Spleen (tissue), 11 donors: ENCODE data around the gene RAD9A. TPM values are rescaled to one million over a fixed set of nuclear protein-coding genes. Genes with fewer than 3 reads are reported as not detected.

Experiments used
- DNase-seq: peaks from one replicate; pipeline ENCODE4 v3.0.0-alpha.2; 2020
- H3K27ac ChIP-seq, 8 donors: fragments of 200-600 bp; sonication (generic) in 7 of 8; 1 replicate in 4 of 8; 2 replicates in 4 of 8; pipeline versions ENCODE4 v1.5.0 to v1.8.0; 2016 to 2021; ENCODE audit warnings: inconsistent platforms in 4 of 8, mild to moderate bottlenecking in 4 of 8, moderate library complexity in 1 of 8
- H3K27me3 ChIP-seq, 7 donors: fragments of 200-600 bp; sonication (generic) in 6 of 7; replicated peaks in 1 of 7; 1 replicate in 4 of 7; 2 replicates in 3 of 7; pipeline versions ENCODE4 v1.5.0 to v1.8.0; 2016 to 2021; ENCODE audit warnings: inconsistent platforms in 3 of 7, mild to moderate bottlenecking in 1 of 7
- H3K36me3 ChIP-seq, 6 donors: fragments of 200-600 bp; sonication (generic) in 5 of 6; 1 replicate in 4 of 6; 2 replicates in 2 of 6; pipeline versions ENCODE4 v1.5.0 to v1.8.0; 2016 to 2021; ENCODE audit warnings: inconsistent platforms in 2 of 6
- H3K4me1 ChIP-seq, 6 donors: fragments of 200-600 bp; sonication (generic) in 5 of 6; 1 replicate in 3 of 6; 2 replicates in 3 of 6; pipeline versions ENCODE4 v1.5.0 to v1.8.0; 2016 to 2021; ENCODE audit warnings: inconsistent platforms in 3 of 6
- H3K4me3 ChIP-seq, 8 donors: fragments of 200-600 bp; sonication (generic) in 7 of 8; 1 replicate in 4 of 8; 2 replicates in 4 of 8; pipeline versions ENCODE4 v1.5.0 to v1.8.0; 2016 to 2021; ENCODE audit warnings: inconsistent platforms in 4 of 8, mild to moderate bottlenecking in 4 of 8, moderate library complexity in 2 of 8
- H3K9me3 ChIP-seq, 8 donors: fragments of 200-600 bp; sonication (generic) in 7 of 8; 1 replicate in 4 of 8; 2 replicates in 4 of 8; pipeline versions ENCODE4 v1.5.0 to v1.8.0; 2016 to 2021; ENCODE audit warnings: inconsistent platforms in 4 of 8
- POLR2A ChIP-seq, 3 donors: fragments of 450-650 bp; IDR thresholded peaks; one replicate each; pipeline ENCODE4 v1.5.1; 2017; ENCODE audit warnings: antibody characterized with exemption in 3 of 3, mild to moderate bottlenecking in 1 of 3
- POLR2AphosphoS5 ChIP-seq, 3 donors: sonication (generic); formaldehyde crosslinking; IDR thresholded peaks; one replicate each; pipeline ENCODE4 v1.5.1; 2017; ENCODE audit warnings: antibody characterized with exemption in 3 of 3
- WGBS, 5 donors: extraction: QIAGEN DNeasy Blood & Tissue Kit in 3 of 5; methylation state at CpG; one replicate each; pipeline versions ENCODE4 v1.1.5 to v1.1.7; 2013 to 2018; 5-methylcytosine and 5-hydroxymethylcytosine counted together
- intact Hi-C: fragments of 100-400 bp; cut with DNase I; formaldehyde crosslinking; loops from one replicate; pipeline ENCODE4 v1.15.0; 2023; ENCODE audit warnings: low total_unique reads
- polyA plus RNA-seq, 3 donors: library from polyadenylated mRNA; stranded (reverse); fragments of 200-250 nt; gene quantifications; one replicate each; pipeline ENCODE4 v1.2.1, GENCODE V29; 2013
- total RNA-seq, 7 donors: library from RNA; depleted of rRNA in 3 of 7; stranded (reverse); fragments of >200 nt in 3 of 7; fragmentation: NEBNext Ultra II Directional in 4 of 7; extraction: Animal tissue kit (Norgen Biotek cat#: 25700) in 4 of 7; gene quantifications; one replicate each; pipeline versions ENCODE4 v1.1.0 to v1.2.1, GENCODE V29; 2016 to 2021
- TF ChIP-seq, protein P1 (sequence below), 11 experiments: fragments of 200-600 bp in 7 of 11; fragments of 450-650 bp in 4 of 11; sonication (generic) in 4 of 11; IDR thresholded peaks in 8 of 11; conservative IDR thresholded peaks in 3 of 11; 1 replicate in 7 of 11; 2 replicates in 4 of 11; pipeline versions ENCODE4 v1.4.0 to v1.8.0; 2016 to 2021; ENCODE audit warnings: antibody characterized with exemption in 11 of 11, inconsistent platforms in 4 of 11, mild to moderate bottlenecking in 1 of 11
- donor health status: healthy with polysubstance abuse.
- donor health status: DM: no; HTN: no; CAD: no; lungs with moderate emphysema.
- donor health status: DM: no; HTN: no; CAD: no.
- donor health status: Bipolar disorder and iron deficiency.
- donor health status: healthy.
- donor health status: DM: no; HTN: no; CAD: no.
- donor health status: DM: yes; HTN: yes; CAD: no.

The RAD9A gene
- total and polyA plus RNA-seq, 10 donors: 18.2 to 44.8 (median 30.1) TPM

DNA sequence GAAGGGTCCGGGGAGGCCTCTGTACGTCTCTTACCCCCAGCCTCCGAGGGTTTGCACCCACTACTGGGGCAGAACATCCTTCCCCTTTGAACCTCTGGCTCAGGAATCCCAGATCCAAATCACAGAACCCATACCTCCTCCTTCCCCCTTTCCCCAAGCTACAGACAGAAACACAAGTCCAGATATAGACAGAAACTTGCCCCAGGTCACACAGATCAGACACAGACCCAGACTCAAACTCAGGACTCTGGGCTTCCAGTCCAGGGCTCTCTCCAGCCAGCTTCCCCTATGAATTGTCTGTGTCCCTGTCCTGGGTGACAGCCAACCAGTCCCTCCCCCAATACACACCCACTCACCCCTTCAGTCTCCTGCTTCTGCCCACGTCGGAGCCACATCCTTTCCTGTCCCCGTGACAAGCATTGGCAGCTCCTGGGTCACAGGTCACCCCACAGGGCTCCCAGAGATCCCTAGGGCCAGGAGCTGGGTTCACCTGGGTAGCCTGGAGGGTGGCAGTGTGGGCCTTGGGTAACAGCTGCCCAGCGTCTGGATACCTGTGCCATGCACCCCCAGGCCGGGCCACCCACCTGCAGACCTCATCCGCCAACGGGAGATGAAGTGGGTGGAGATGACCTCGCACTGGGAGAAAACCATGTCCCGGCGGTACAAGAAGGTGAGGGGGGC is 12.9 kb downstream of the RAD9A start:
- intact Hi-C loops: no loop called here
- peaks cover 0 to 53% (median 17%) of the 10 kb centered on the region in 6 donors for H3K36me3 ChIP-seq
- H3K4me1 ChIP-seq: peaks cover 52 to 95% (median 87%) of the 10 kb centered on the region in 6 donors
- DNase-seq: peak; percentile 89
- peak overlapping the region; percentile 64 to 99 (median 96) for H3K27ac ChIP-seq
- peaks cover 0 to 12% (median 0%) of the 10 kb centered on the region in 7 donors for H3K27me3 ChIP-seq
- H3K9me3 ChIP-seq: no peaks in the 10 kb centered on the region
- WGBS, 5 donors: 36 to 51% (median 42%) methylated on average over 13 of the region's 13 CpGs
- peak overlapping the region; percentile 56 to 91 (median 73) for H3K4me3 ChIP-seq
- no peak for TF ChIP-seq POLR2A (IDR thresholded peaks at IDR 0.05)
- TF ChIP-seq, protein P1, sequence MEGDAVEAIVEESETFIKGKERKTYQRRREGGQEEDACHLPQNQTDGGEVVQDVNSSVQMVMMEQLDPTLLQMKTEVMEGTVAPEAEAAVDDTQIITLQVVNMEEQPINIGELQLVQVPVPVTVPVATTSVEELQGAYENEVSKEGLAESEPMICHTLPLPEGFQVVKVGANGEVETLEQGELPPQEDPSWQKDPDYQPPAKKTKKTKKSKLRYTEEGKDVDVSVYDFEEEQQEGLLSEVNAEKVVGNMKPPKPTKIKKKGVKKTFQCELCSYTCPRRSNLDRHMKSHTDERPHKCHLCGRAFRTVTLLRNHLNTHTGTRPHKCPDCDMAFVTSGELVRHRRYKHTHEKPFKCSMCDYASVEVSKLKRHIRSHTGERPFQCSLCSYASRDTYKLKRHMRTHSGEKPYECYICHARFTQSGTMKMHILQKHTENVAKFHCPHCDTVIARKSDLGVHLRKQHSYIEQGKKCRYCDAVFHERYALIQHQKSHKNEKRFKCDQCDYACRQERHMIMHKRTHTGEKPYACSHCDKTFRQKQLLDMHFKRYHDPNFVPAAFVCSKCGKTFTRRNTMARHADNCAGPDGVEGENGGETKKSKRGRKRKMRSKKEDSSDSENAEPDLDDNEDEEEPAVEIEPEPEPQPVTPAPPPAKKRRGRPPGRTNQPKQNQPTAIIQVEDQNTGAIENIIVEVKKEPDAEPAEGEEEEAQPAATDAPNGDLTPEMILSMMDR (IDR thresholded peaks at IDR 0.05 in 8 of 11, conservative IDR thresholded peaks at IDR 0.05 in 3 of 11): no peak
- peak; percentile 19 to 63 (median 60) for TF ChIP-seq POLR2AphosphoS5 (IDR thresholded peaks at IDR 0.05)

DNA sequence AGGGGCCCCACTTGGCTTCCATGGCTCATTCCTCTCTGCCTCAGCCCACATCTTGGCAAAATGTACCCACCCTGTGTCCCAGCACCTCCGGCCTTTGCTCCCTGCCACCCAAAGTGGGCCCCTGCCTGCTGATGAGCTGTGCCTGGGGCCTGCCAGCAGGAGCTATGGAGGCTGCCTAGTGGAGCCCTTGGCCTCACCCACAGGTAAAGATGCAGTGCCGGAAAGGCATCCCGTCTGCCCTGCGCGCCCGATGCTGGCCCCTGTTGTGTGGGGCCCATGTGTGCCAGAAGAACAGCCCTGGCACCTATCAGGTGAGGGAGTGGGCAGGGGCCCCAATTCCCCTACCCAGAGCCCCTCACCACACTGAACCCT is 13.4 kb downstream of the RAD9A start:
- Histone ChIP-seq H3K27me3 (peaks cover 0 to 17% (median 0%) of the 10 kb centered on the region in 7 donors), H3K36me3 (peaks cover 0 to 53% (median 11%) of the 10 kb centered on the region in 6 donors), H3K4me3 (peak overlapping the region; percentile 56 to 91 (median 73)), H3K4me1 (peaks cover 46 to 95% (median 87%) of the 10 kb centered on the region in 6 donors), H3K9me3 (no peaks in the 10 kb centered on the region), H3K27ac (peak overlapping the region; percentile 64 to 99 (median 96))
- intact Hi-C loops: no loop called here
- TF ChIP-seq POLR2A (IDR thresholded peaks at IDR 0.05) (no peak), POLR2AphosphoS5 (IDR thresholded peaks at IDR 0.05) (no peak)
- TF ChIP-seq, protein P1 (IDR thresholded peaks at IDR 0.05 in 8 of 11, conservative IDR thresholded peaks at IDR 0.05 in 3 of 11): no peak
- WGBS, 5 donors: 66 to 80% (median 71%) methylated on average over 1 to 6 of the region's 6 CpGs
- DNase-seq: peak; percentile 84

DNA sequence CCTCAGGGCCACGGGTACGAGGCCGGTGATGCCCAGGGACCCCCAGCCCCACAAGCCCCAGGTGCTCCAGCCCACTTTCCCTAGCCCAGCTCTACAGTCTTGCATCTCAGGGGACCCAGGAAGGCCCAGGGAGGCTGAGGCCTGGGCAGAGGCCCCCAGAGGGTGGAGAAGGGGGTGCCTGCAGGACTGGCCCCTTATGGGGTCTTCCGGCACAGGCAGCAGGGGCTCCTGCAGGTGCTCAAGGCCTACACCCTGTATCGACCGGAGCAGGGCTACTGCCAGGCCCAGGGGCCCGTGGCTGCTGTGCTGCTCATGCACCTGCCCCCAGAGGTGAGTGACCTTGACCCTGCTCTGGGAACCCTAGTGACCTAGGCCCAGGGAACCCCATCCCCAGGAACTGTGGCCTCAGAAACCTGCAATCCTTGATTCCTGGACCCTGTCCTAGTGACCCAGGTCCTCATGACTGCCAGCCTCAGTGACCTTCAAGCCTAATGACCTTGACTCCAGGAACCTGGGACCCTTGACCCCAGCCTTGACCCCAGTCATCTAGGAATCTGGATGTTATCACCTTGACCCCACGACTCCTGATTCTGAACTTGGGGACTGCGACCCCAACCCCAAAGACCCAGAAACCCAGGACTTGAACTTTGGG is 14.0 kb downstream of the RAD9A start:
- H3K4me1 ChIP-seq: peaks cover 43 to 95% (median 87%) of the 10 kb centered on the region in 6 donors
- peaks cover 0 to 50% (median 6%) of the 10 kb centered on the region in 6 donors for H3K36me3 ChIP-seq
- peaks cover 0 to 21% (median 0%) of the 10 kb centered on the region in 7 donors for H3K27me3 ChIP-seq
- 79 to 96% (median 88%) methylated on average over 2 to 9 of the region's 9 CpGs for WGBS, 5 donors
- TF ChIP-seq POLR2A (IDR thresholded peaks at IDR 0.05): no peak
- TF ChIP-seq, protein P1 (IDR thresholded peaks at IDR 0.05 in 8 of 11, conservative IDR thresholded peaks at IDR 0.05 in 3 of 11): no peak
- TF ChIP-seq POLR2AphosphoS5 (IDR thresholded peaks at IDR 0.05): no peak
- H3K4me3 ChIP-seq: peak overlapping the region in 7 of 8 donors; percentile 69 to 91 (median 75)
- peak overlapping the region; percentile 66 to 99 (median 96) for H3K27ac ChIP-seq
- no peaks in the 10 kb centered on the region for H3K9me3 ChIP-seq
- intact Hi-C loops: no loop called here
- peak; percentile 79 for DNase-seq
